HCEC 1CT (cell line): ENCODE data around the gene MEX3A.
"Not testable (repeated sequence)": the region's sequence is repeated elsewhere in the genome, so short reads cannot be mapped to it uniquely, and the experiment has no call there.

Experiments
- DNase-seq: peaks from one replicate; pipeline ENCODE4 v3.0.0-alpha.2; 2017

The MEX3A gene

DNA sequence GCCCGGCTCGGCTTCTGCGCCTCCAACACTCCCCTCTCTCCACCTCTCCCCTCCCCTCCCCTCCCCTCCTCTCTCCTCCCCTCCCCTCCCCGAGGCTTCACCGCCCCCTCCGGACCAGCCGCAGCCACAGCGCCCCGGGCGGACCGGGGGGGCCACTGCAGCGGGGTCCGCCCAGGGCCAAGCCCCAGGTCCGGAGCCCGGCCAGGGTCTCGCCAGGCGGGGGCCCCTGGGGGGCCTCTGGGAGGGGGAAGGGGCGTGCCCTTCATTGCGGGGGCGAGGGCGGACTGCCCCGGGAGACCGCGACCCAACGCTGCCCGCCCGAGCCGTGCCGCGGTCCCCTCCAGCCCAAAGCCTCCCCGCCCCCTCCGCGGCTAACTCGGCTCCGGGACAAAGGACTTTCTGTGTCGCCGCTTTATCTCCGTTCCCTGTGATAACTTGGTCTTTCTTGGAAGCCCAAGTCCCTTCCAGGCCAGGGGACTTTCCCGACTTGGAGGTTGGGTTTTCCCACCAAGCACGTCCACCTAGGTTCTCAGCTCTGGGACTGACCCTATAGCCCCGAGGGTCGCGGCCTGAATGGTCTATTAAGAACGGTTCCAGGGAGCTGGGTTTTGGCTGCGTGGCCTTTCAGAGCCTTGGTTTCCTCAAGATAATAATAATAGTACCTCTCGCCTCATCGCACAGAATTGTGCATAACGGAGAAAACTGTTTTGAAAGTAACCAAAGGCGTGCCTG is 28.3 kb downstream of the MEX3A start, which contains the start of gene UBQLN4:
TSS of gene UBQLN4 (minus strand) at position 31 of the 732 bp plus-strand sequence. CDS start 97 bp downstream, outside the sequence.
- DNase-seq, result peak; percentile 84

- DNase-seq, result peak; percentile 70
Observed at GRCh38 chr1:156052862-156053767, 29.1 kb downstream of the MEX3A start.

DNA sequence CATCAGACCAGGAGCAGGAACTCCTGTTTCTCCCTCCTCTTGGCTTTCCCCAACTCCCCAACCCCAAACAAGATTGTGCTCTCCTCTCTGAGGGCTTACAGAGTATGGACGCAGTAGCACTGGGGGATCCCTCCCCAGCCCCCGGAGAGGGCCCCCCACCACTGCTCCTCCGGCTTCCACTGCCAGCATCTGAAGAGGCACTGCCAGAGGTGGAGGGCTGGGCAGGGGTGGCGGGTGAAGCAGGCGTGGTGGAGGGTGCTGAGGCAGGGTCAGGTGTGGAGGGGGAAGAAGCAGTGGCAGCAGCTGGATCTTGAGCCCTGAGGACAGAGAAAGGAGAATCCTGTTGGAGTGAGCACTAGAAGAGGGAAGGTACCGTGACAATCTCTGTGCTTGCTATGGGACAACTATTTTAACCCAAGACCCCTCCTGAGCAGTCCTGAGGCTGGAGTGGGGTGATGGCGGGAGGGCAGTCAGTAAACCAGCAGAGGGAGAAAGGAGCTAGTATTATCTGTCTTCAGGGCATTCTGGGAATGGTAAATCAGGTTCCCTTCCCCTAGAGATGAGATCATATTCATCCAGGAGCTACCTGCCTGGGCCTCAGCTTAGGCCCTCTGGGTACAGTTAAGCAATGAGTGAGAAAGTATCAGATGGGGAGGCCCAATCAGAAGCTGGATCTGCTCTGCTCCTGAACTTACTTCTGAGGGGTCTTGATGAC is 31.1 kb downstream of the MEX3A start:
- no peak for DNase-seq

GRCh38 chr1:156050376-156050775 is 31.9 kb downstream of the MEX3A start:
- DNase-seq, result no peak

DNA sequence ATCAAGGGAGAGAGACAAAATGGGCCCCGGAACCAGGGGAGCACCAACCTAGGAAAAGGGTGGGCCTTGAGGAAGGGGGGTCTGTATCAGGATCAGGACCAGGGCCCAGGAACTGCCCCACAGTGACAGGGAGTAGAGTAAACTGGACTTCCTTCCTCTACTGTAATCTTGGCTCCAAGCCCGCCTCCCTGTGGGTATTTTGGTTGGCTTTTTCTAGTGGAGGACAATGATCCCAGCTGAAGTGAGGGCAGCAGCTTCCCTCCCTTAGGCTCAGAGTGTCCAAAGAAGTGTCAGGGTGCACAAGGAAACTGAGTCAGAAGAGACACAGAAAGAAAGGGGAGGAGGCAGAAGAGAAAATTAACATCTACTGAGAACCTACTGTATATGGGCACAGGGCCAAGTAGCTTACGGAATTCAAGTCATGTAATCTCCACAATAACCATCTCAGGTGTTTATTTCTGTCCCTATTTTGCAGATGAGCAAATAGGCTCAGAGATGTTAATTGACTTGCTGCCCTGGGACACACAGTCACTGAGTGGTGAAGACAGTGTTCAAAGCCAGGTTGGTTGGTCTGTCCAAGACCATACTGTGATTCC is 33.5 kb downstream of the MEX3A start:
- DNase-seq, result no peak

GRCh38 chr1:156045076-156045475 is 37.2 kb downstream of the MEX3A start:
- no peak for DNase-seq

DNA sequence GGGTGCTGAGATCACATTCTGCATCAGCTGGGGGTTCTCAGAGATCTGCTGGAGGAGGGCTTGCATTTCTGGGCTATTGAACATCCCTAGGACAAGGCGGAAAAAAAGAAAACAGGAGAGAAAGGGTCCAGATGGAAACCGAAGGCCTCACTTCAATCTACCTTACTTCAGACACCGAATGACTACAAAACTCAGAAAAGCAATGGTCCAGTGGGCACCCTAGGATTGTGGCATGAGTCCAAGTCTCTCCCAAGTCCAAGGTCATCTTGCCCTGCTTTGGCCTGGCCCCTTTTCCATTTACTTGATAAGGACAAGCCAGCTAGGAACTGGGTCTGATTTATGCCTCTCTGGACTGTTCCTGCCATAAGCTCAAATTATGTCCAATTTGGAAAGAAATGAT is 39.4 kb downstream of the MEX3A start:
- no peak for DNase-seq

- not testable (repeated sequence) for DNase-seq
Observed at GRCh38 chr1:156034991-156035390, 47.3 kb downstream of the MEX3A start.

DNA sequence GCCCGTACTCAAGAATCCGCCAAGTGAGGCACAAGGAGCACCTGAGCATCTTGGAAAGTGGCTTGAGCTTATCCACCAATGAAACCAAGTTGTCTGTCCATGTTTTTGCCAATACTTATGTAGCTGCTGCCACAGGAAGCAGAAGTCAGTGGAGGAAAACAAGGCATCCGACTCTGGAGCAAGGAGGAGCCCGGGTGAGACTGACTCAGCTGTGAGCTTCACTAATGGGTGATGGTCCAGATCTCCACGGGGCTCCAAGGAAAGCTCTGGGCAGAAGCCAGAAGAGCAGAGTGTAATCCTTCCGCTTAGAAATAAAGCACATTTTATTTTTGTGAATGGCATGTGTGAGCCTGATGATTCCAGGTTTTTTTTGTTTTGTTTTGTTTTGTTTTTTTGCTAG is 49.3 kb downstream of the MEX3A start:
- no peak for DNase-seq

GRCh38 chr1:156026588-156026987 is 55.7 kb downstream of the MEX3A start:
- DNase-seq, result no peak

DNA sequence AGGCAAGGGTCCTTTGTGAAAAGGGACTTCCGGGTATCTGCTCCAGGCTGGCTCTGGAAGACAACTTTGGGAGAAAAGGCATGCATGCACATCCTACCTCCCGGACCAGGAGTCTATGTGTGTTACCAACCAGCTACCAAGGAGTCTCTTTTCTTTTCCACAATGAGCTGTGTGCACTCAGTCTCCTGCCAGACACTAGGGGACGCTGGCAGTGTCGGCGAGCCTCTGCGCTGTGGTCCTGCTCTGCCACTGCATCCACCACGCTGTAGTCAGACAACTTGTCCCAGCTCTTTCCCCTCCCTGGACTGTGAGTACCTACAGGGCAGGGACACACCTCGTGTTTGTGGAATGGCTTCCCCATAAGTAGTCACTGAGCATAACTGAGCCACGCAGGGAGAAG is 56.4 kb downstream of the MEX3A start:
- DNase-seq, result peak; percentile 31

DNA sequence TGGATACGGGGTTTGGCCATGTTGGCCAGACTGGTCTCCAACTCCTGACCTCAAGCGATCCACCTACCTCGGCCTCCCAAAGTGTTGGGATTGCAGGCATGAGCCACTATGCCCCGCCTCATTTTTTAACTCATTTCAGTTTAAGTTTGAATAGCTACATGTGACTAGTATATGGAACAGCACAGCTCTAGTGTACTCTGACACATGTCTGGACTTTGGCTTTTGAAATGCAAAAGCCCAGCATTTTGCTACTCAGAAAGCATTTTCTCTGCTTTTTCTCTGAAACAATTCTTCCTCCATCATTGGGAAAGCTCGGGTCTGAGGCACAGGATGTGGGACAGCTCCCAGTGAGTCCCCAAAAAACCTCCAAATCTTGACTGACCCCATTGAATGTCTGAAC is 57.5 kb downstream of the MEX3A start:
- DNase-seq, result no peak
